NCI-H226 (cell line): ENCODE data around the gene CCDC69.
"Not testable (repeated sequence)": the region's sequence is repeated elsewhere in the genome, so short reads cannot be mapped to it uniquely, and the experiment has no call there.

Source experiments
- DNase-seq: peaks from one replicate; pipeline ENCODE4 v3.0.0-alpha.2; 2015

The CCDC69 gene

GRCh38 chr5:151244206-151244605 lies 20.3 kb upstream of the CCDC69 start:
- DNase-seq, result no peak

GRCh38 chr5:151243564-151243963 lies 19.7 kb upstream of the CCDC69 start:
- no peak for DNase-seq

- DNase-seq, result no peak
Measured at GRCh38 chr5:151243127-151243526, 19.2 kb upstream of the CCDC69 start.

GRCh38 chr5:151240924-151241635 lies 17.2 kb upstream of the CCDC69 start:
- no peak for DNase-seq

- DNase-seq, result not testable (repeated sequence)
Measured at GRCh38 chr5:151240268-151240835, 16.5 kb upstream of the CCDC69 start.

DNA sequence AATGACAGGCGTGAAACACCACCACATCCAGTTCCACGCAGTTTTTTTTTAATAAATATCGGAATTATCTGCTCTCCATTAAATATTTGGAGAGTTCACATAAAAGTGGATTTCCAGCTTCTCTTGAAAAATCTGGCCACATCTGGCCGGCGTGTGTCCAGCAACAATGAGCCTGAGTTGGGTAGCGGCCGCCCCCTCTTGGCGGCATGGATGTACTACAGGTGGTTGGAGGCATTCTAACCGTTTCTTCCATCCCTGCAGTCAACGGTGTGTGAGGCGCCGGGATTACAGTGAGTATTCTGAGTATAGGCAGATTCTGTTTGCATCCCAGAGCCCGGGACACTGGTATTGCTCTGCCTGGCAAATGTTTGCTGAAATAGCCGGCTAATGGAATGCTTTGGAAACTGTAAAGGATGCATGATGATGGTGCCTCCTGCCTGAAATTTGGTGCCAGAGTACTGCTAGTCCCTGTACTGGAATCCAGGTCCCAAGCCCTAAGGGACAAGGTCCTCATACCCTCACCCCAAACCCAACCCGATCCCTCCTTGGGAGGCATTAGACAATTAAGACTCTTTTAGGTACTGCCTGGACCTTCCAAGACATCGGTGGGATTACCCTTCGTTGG lies 15.5 kb upstream of the CCDC69 start:
- DNase-seq, result peak; percentile 33

GRCh38 chr5:151238303-151238741 lies 14.4 kb upstream of the CCDC69 start:
- no peak for DNase-seq

GRCh38 chr5:151237685-151238084 lies 13.8 kb upstream of the CCDC69 start:
- DNase-seq, result no peak

DNA sequence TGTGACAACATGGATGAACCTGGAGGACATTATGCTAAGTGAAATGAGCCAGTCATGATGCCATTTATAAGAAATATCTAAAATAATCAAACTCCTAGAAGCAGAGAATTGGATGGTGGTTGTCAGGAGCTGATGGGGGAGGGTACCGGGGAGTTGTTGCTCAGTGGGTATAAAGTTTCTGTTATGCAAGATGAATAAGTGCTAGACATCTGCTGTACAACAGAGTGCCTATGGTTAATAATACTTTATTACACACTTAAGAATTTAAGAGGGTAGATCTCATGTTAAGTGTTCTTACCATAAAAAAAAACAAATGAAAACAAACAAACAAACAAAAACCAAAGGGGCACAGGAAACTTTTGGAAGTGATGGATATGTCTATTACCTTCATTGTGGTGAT lies 13.0 kb upstream of the CCDC69 start:
- no peak for DNase-seq

- not testable (repeated sequence) for DNase-seq
Measured at GRCh38 chr5:151235239-151235571, 11.3 kb upstream of the CCDC69 start.

GRCh38 chr5:151234476-151235238 lies 10.8 kb upstream of the CCDC69 start:
- DNase-seq, result no peak

DNA sequence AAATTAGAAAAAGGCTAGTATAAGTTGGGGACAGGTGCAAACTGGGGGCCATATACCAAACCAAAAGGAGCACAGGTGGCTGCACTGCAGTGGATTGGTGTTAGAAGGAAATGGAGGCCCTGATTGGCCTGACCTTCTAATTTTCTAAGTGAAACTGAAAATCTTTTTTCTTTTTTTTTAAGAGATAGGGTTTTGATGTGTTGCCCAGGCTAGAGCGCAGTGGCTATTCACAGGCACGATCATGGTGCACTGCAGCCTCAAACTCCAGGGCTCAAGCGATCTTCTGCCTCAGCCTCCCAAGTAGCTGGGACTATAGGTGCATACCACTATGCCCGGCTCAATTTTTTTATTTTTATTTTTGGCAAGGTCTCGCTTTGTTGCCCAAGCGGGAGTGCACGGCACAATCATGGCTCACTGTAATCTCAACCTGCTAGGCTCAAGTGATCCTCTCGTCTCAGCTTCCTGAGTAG lies 9.8 kb upstream of the CCDC69 start:
- DNase-seq, result no peak

- no peak for DNase-seq
Measured at GRCh38 chr5:151231359-151231758, 7.5 kb upstream of the CCDC69 start.

- no peak for DNase-seq
Measured at GRCh38 chr5:151230048-151230680, 6.3 kb upstream of the CCDC69 start.

DNA sequence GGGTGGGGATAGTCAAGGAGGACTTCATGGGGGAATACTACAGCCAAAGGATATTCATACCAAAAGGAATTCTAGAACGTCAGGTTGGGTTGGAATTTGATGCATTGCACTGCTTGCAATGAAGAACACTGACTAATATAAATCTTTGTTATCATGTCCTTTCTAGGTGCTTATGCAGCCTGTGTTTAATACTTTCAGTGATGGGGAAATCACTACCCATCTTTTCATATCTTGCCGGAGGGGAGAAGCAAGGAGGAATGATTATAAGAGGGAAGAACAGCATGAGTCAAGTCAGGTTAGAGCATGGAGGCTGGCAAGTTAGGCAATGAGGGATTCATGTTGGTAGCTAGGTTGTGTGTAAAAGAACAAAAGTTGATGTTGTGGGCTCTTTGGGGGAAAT lies 5.1 kb upstream of the CCDC69 start:
- DNase-seq, result no peak

DNA sequence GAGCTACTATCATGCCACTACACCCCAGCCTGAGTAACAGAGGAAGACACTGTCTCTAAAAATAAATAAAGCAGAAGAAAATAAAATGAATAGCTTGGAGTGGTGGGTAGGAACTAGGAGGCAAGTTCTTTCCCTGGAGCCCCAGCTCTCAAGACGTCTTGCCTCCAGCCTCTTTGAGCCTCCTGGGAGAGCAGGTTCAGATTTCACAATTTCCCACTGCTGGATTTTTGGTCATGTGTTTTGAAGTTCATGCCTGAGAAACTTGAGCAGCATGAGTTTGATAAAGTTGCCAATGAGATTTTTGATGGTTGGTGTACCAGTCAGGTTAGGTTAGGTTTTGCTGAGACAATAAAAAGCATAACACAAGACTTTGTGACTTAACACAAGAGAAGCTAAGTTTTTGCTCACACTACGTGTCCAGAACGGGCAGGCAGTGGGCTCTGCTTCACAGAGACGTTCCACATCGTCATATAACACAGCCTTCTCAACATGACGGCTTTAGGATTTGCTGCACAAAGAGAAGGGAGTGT lies 4.1 kb upstream of the CCDC69 start:
- no peak for DNase-seq

GRCh38 chr5:151225475-151225874 lies 1.6 kb upstream of the CCDC69 start:
- no peak for DNase-seq

DNA sequence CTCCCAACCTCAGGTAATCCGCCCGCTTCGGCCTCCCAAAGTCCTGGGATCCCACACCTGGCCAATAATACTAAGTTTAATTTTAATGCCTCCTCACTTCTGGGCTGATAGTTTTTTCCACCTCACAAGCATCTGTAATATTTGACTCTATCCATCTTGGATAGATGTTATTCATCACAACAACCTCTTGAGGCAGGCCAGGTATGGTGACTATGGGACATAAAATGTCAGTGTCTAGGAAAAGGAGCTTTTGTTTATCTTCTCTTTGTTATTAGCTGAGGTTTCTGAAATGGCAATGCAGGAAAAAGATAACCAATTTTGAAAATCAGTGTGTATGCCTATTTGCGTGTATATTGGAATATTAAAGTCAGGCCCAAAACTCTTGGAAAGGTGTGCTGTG lies 1.2 kb upstream of the CCDC69 start:
- no peak for DNase-seq

- no peak for DNase-seq
Measured at GRCh38 chr5:151224372-151224771, 480 bp upstream of the CCDC69 start.

DNA sequence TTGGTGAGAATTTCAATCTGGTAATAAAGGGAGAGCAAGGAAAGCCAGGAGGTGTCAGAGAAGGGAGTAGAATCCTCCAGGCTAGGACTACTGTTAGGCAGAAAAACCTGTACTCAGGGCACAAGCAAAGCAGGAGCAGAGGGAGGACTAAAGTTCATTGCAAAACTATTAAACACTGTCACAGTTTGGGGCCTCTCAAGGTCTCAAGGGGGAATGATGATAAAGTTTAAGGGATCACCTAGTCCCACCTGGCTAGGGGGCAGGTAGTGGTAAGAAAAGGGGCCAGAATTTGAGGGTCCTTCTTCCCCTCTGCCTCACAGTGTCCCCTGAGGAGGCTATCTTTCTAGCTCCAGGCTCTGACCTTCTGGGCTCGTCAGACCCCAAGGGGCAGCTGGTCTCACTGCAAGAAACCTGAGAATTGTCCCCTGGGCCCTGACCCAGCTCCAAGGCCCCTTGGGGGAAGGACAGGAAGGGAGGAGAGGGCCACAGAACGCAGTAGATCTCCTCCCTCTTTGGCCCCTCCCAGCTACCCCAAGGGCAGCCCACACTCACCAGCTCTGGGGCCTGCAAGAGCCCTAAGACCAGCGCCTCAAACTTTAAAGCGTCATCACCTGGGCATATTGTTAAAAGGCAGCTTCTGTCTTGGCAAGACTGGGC lies 974 bp downstream of the CCDC69 start:
- no peak for DNase-seq

- no peak for DNase-seq
Measured at GRCh38 chr5:151222054-151222789, 1.7 kb downstream of the CCDC69 start.

DNA sequence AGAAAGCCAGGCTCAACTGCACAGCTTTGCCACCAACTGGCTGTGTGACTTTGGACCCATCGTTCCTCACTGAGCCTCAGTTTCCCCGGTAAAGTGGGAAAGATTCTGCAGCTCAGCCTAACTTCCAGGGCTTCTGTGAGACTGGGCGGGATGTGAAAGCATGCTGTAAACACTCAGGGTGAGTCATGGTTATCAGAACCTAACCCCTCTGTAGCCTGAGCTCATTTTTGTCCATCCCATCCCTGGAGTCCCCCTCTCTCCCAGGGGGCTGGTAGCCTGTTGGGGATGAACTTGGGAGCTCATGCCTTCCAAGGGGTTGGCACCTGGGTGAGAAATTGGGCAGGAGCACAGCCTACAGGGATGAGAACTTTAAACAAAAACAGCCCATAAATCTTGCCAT lies 2.3 kb downstream of the CCDC69 start:
- no peak for DNase-seq
